Stimulated activated memory B cell treated with anti-CD40 and anti-IgM and Interleukin-4, amounts not matched to agents 10 μg/mL and 1 μg/mL and 100 μg/mL, for 72 hours (primary cell): ENCODE data around the gene INSIG1.

ENCODE experiments used
- ATAC-seq: fragments of 150-1000 bp; cut with Tn5 transposase; 2 replicates; pipeline ENCODE4 v1.10.0; 2021
- H3K27ac Mint-ChIP-seq: one replicate; pipeline ENCODE4 v1.8.0; 2022; ENCODE audit warnings: mild to moderate bottlenecking, mixed read lengths
- H3K27me3 Mint-ChIP-seq: one replicate; pipeline ENCODE4 v1.8.0; 2022; ENCODE audit warnings: mixed read lengths
- H3K36me3 Mint-ChIP-seq: one replicate; pipeline ENCODE4 v1.8.0; 2022; ENCODE audit warnings: mixed read lengths
- H3K4me1 Mint-ChIP-seq: one replicate; pipeline ENCODE4 v1.8.0; 2022; ENCODE audit warnings: mixed read lengths
- H3K4me3 Mint-ChIP-seq: one replicate; pipeline ENCODE4 v1.8.0; 2022; ENCODE audit warnings: mild to moderate bottlenecking, moderate library complexity, mixed read lengths
- H3K9me3 Mint-ChIP-seq: one replicate; pipeline ENCODE4 v1.8.0; 2022; ENCODE audit warnings: mixed read lengths

INSIG1 gene

GRCh38 chr7:155287284-155287935, 10.3 kb upstream of the INSIG1 start:
- Mint-ChIP-seq H3K4me1 (peaks cover 57% of the 10 kb centered on the region), H3K27ac (peak overlapping the region; percentile 79), H3K36me3 (no peaks in the 10 kb centered on the region), H3K27me3 (peaks cover 21% of the 10 kb centered on the region), H3K9me3 (no peaks in the 10 kb centered on the region), H3K4me3 (no peak overlapping the region)
- no peak for ATAC-seq

GRCh38 chr7:155288055-155288454, 9.6 kb upstream of the INSIG1 start:
- Mint-ChIP-seq H3K4me3 (no peak overlapping the region), H3K27ac (peak overlapping the region; percentile 79), H3K27me3 (peaks cover 21% of the 10 kb centered on the region), H3K9me3 (no peaks in the 10 kb centered on the region), H3K36me3 (no peaks in the 10 kb centered on the region), H3K4me1 (peaks cover 50% of the 10 kb centered on the region)
- ATAC-seq, result no peak

- no peak for ATAC-seq
- Mint-ChIP-seq H3K4me1 (peaks cover 40% of the 10 kb centered on the region), H3K36me3 (no peaks in the 10 kb centered on the region)
Measured at GRCh38 chr7:155289107-155289506, 8.6 kb upstream of the INSIG1 start.

GRCh38 chr7:155289949-155290501, 7.7 kb upstream of the INSIG1 start:
- Mint-ChIP-seq H3K4me1 (peaks cover 31% of the 10 kb centered on the region), H3K27me3 (peaks cover 12% of the 10 kb centered on the region)

More at GRCh38 chr7:155289107-155289506, 8.6 kb upstream of the INSIG1 start:
- peaks cover 21% of the 10 kb centered on the region for H3K27me3 Mint-ChIP-seq
- no peak overlapping the region for H3K4me3 Mint-ChIP-seq
- no peaks in the 10 kb centered on the region for H3K9me3 Mint-ChIP-seq
- no peak overlapping the region for H3K27ac Mint-ChIP-seq

GRCh38 chr7:155291045-155291530, 6.6 kb upstream of the INSIG1 start:
- H3K27me3 Mint-ChIP-seq, result peaks cover 6% of the 10 kb centered on the region
- ATAC-seq, result no peak
- H3K4me1 Mint-ChIP-seq, result peaks cover 27% of the 10 kb centered on the region
- H3K36me3 Mint-ChIP-seq, result no peaks in the 10 kb centered on the region
- H3K4me3 Mint-ChIP-seq, result no peak overlapping the region
- H3K27ac Mint-ChIP-seq, result peak overlapping the region; percentile 12
- peaks cover 3% of the 10 kb centered on the region for H3K9me3 Mint-ChIP-seq

More at GRCh38 chr7:155289949-155290501, 7.7 kb upstream of the INSIG1 start:
- H3K27ac Mint-ChIP-seq, result no peak overlapping the region
- peaks cover 3% of the 10 kb centered on the region for H3K9me3 Mint-ChIP-seq
- ATAC-seq, result no peak
- H3K4me3 Mint-ChIP-seq, result no peak overlapping the region
- H3K36me3 Mint-ChIP-seq, result no peaks in the 10 kb centered on the region

GRCh38 chr7:155291729-155292128, 5.9 kb upstream of the INSIG1 start:
- H3K9me3 Mint-ChIP-seq, result peaks cover 3% of the 10 kb centered on the region
- peaks cover 6% of the 10 kb centered on the region for H3K27me3 Mint-ChIP-seq
- H3K4me1 Mint-ChIP-seq, result peaks cover 27% of the 10 kb centered on the region
- ATAC-seq, result no peak
- no peak overlapping the region for H3K4me3 Mint-ChIP-seq
- no peaks in the 10 kb centered on the region for H3K36me3 Mint-ChIP-seq
- H3K27ac Mint-ChIP-seq, result peak overlapping the region; percentile 12

- Mint-ChIP-seq H3K36me3 (no peaks in the 10 kb centered on the region), H3K4me3 (no peak overlapping the region), H3K9me3 (peaks cover 3% of the 10 kb centered on the region), H3K4me1 (peaks cover 22% of the 10 kb centered on the region), H3K27ac (no peak overlapping the region), H3K27me3 (no peaks in the 10 kb centered on the region)
- no peak for ATAC-seq
Measured at GRCh38 chr7:155292680-155293226, 4.9 kb upstream of the INSIG1 start.

GRCh38 chr7:155293721-155294510, 3.8 kb upstream of the INSIG1 start:
- H3K27ac Mint-ChIP-seq, result no peak overlapping the region
- H3K9me3 Mint-ChIP-seq, result peaks cover 3% of the 10 kb centered on the region
- no peaks in the 10 kb centered on the region for H3K27me3 Mint-ChIP-seq
- H3K36me3 Mint-ChIP-seq, result peaks cover 7% of the 10 kb centered on the region
- peaks cover 29% of the 10 kb centered on the region for H3K4me1 Mint-ChIP-seq
- ATAC-seq, result no peak
- H3K4me3 Mint-ChIP-seq, result no peak overlapping the region

- no peak overlapping the region for H3K27ac Mint-ChIP-seq
- H3K27me3 Mint-ChIP-seq, result no peaks in the 10 kb centered on the region
- no peak overlapping the region for H3K4me3 Mint-ChIP-seq
- no peak for ATAC-seq
- H3K36me3 Mint-ChIP-seq, result peaks cover 8% of the 10 kb centered on the region
- H3K9me3 Mint-ChIP-seq, result peaks cover 3% of the 10 kb centered on the region
- H3K4me1 Mint-ChIP-seq, result peaks cover 29% of the 10 kb centered on the region
Measured at GRCh38 chr7:155294511-155294778, 3.2 kb upstream of the INSIG1 start.

GRCh38 chr7:155295511-155295910, 2.2 kb upstream of the INSIG1 start:
- Mint-ChIP-seq H3K36me3 (peaks cover 16% of the 10 kb centered on the region), H3K9me3 (peaks cover 3% of the 10 kb centered on the region), H3K27ac (no peak overlapping the region), H3K4me1 (peaks cover 40% of the 10 kb centered on the region), H3K27me3 (no peaks in the 10 kb centered on the region), H3K4me3 (no peak overlapping the region)
- ATAC-seq, result no peak

- peaks cover 43% of the 10 kb centered on the region for H3K4me1 Mint-ChIP-seq
- H3K27ac Mint-ChIP-seq, result peak overlapping the region; percentile 86
Measured at GRCh38 chr7:155296006-155296787, 1.5 kb upstream of the INSIG1 start.

GRCh38 chr7:155296788-155297516, 726 bp upstream of the INSIG1 start:
- Mint-ChIP-seq H3K4me3 (peak overlapping the region; percentile 99), H3K27me3 (no peaks in the 10 kb centered on the region), H3K27ac (peak overlapping the region; percentile 86), H3K36me3 (peaks cover 27% of the 10 kb centered on the region), H3K4me1 (peaks cover 43% of the 10 kb centered on the region), H3K9me3 (peaks cover 3% of the 10 kb centered on the region)
- ATAC-seq, result peak; percentile 71

More at GRCh38 chr7:155296006-155296787, 1.5 kb upstream of the INSIG1 start:
- Mint-ChIP-seq H3K9me3 (peaks cover 3% of the 10 kb centered on the region), H3K36me3 (peaks cover 23% of the 10 kb centered on the region), H3K4me3 (peak overlapping the region; percentile 99), H3K27me3 (no peaks in the 10 kb centered on the region)
- ATAC-seq, result no peak

GRCh38 chr7:155298288-155298833, 683 bp downstream of the INSIG1 start:
- peak overlapping the region; percentile 99 for H3K4me3 Mint-ChIP-seq
- H3K4me1 Mint-ChIP-seq, result peaks cover 43% of the 10 kb centered on the region
- H3K27me3 Mint-ChIP-seq, result no peaks in the 10 kb centered on the region
- H3K27ac Mint-ChIP-seq, result peak overlapping the region; percentile 94
- peaks cover 3% of the 10 kb centered on the region for H3K9me3 Mint-ChIP-seq
- peak; percentile 0 for ATAC-seq
- peaks cover 27% of the 10 kb centered on the region for H3K36me3 Mint-ChIP-seq
